Measurements from ENCODE around the gene CCDC70.

The CCDC70 gene

GRCh38 chr13:51856998-51857397 lies 4.8 kb upstream of the CCDC70 start:
- DNase-seq (ENCODE audit: low read depth in 2 of 2, low spot score in 1 of 2) = no peak

DNA sequence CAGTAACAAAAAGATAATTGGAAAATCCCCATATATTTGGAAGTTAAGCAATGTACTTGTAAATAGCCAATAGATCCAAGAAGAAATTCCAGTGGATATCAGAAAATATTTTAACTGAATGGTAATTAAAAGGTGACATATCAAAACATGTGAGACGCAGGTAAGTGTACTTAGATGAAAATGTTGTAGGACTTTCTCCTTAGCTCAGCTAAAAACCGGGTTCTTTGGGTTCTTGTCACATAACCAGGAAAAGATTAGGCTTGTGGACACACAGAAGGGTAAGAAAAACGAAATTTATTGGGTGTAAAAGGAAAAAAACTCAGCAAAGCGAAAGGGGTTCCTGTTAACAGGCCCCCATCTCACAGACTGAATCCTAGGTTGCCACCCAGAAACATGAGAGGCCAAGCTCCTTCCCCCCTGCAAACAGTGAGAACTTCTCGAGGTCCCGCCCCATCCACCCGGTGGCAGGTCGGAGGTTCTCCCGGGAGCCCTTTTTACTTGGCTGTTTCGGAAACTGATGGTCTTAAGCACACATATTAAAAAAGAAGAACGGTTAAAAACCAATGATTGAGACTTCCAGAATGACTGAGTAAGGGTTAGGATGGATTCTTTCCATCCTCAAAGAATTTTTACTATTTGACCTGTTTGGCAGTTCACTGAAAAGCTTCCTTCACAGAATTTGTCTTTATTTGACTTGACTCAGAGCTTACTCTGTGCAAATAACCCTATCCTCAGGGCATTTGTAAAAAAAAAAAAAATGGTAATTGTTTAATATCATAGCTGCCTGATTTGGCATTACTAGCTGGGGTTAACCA lies 3.1 kb upstream of the CCDC70 start:
- DNase-seq (ENCODE audit: low read depth in 2 of 2, low spot score in 1 of 2) = no peak

GRCh38 chr13:51862957-51863356 lies 1.2 kb downstream of the CCDC70 start:
- DNase-seq (ENCODE audit: low read depth in 2 of 2, low spot score in 1 of 2) = no peak

GRCh38 chr13:51865838-51866237 lies 4.1 kb downstream of the CCDC70 start:
- no peak for DNase-seq (ENCODE audit: low read depth in 2 of 2, low spot score in 1 of 2)

- no peak for DNase-seq (ENCODE audit: low read depth in 2 of 2, low spot score in 1 of 2)
Measured at GRCh38 chr13:51867062-51867461, 5.3 kb downstream of the CCDC70 start.

GRCh38 chr13:51869916-51870315 lies 8.1 kb downstream of the CCDC70 start:
- DNase-seq (ENCODE audit: low read depth in 2 of 2, low spot score in 1 of 2) = no peak

DNA sequence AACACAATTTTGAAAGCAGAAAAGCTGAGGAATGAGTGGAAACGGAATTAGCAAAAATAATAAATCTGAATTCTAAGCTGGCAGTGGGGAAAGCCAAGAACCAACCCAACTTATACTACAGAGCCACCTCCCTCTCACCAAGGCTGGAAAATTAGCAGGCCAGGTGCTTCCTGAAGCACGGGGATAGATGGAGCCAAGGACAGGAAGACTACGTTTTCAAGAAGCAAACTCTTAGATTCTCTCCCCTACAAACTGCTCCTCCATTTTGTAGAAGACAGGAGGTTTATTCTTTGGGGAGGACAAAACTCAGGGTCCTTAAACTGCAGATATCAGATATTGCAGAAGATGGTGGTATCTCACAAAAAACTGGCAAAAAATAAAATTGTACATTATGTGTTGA lies 8.8 kb downstream of the CCDC70 start:
- no peak for DNase-seq (ENCODE audit: low read depth in 2 of 2, low spot score in 1 of 2)

GRCh38 chr13:51873117-51873798 lies 11.5 kb downstream of the CCDC70 start:
- no peak for DNase-seq (ENCODE audit: low read depth in 2 of 2, low spot score in 1 of 2)

DNA sequence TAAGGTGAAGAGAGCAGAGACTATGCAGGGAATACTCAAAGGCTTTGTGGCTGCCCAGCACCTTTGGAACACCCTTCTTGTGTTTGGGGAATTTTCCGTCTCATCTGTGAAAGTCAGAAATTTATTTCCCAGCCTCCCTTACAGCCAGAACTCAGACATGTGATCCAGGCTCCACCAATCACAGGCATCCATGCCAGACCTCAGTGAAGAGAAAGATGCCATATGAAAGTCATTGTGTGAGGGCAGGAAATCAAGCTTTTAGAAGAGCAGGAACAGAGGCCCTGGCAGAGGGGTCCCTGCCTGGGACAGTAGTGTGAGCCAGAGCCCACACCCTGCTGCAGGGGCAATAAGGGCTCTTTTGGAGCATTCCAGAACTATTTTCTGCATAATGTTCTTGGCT lies 12.1 kb downstream of the CCDC70 start:
- DNase-seq (ENCODE audit: low read depth in 2 of 2, low spot score in 1 of 2) = no peak

- no peak for DNase-seq (ENCODE audit: low read depth in 2 of 2, low spot score in 1 of 2)
Measured at GRCh38 chr13:51874651-51875050, 12.9 kb downstream of the CCDC70 start.

DNA sequence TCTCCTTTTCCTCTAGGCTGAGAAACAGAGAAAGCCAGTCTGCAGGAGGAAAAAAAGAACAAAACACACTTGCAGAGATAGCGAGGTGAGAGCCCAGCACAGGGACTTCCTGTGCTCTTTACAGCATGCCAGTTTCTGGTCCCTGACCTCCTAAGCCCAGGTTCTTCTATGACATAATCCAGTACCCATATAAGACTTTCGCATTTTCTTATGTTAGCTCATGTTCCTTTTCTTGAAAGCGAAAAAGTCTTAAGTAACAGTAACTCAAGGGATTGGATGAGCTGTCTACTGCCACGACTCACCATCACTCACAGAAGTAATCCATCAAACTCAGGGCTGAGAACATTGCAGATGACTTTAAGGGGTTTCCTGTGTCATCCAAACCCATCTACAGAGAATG lies 17.4 kb downstream of the CCDC70 start:
- no peak for DNase-seq (ENCODE audit: low read depth in 2 of 2, low spot score in 1 of 2)

GRCh38 chr13:51881296-51881695 lies 19.5 kb downstream of the CCDC70 start:
- DNase-seq (ENCODE audit: low read depth in 2 of 2, low spot score in 1 of 2) = no peak

GRCh38 chr13:51882570-51883225 lies 20.9 kb downstream of the CCDC70 start:
- no peak for DNase-seq (ENCODE audit: low read depth in 2 of 2, low spot score in 1 of 2)

- DNase-seq (ENCODE audit: low read depth in 2 of 2, low spot score in 1 of 2) = no peak
Measured at GRCh38 chr13:51883226-51883600, 21.4 kb downstream of the CCDC70 start.

DNA sequence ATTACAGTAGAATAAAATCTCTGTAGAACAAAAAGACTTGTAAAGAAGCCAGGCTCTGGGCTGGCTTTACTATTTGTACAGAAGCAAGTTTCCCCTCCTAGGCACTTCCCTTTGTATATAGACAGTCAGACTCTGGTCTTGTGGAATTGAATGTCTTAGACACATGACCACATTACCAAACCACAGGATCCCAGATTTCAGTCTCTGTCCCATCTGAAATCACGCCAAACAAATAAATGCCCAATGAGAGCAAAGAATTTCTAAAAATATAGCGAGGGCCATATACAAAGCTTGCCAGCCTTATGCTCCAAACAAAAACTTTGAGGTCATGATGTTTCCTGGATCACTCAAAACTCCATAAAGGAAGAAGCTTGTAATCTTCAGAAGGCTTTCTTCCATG lies 23.9 kb downstream of the CCDC70 start:
- no peak for DNase-seq (ENCODE audit: low read depth in 2 of 2, low spot score in 1 of 2)

DNA sequence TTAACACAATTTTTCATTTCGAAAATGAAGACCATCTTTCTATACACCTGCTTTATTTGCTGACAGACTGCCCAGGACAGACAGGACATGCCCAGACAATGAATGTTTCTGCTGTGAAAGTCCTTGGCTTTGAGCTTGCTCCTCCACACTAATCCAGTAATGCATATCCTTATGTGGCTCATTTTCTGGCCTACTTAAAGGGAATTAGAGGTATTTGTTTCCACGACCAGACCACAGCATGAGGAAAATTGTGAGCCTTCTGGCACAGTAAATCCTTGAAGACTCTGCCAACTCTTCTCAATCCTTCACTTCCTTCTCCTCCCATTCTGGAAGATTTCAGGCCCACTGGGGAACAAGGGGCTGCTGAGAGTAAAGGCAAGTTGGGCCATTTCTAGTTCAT lies 25.7 kb downstream of the CCDC70 start:
- DNase-seq (ENCODE audit: low read depth in 2 of 2, low spot score in 1 of 2) = no peak

DNA sequence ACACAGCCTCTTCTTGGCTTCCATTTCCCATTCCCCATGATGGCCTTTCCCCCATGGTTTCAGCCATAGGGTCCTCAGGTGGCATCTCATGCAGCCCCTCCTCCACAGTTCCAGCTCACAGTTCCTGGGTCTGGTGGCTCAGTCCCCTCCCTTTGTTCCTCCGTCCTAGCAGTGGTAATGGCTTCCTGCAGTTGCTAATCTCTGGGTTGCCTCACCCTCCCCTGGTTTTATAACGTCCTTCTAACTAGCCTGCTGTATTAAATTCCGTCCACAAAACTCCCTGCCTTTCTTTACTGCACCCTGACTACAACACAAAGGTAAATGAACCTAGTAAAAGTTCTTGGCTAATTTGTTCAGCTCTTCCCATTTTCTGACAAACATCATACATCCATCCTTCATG lies 30.9 kb downstream of the CCDC70 start:
- DNase-seq (ENCODE audit: low read depth in 2 of 2, low spot score in 1 of 2) = no peak

DNA sequence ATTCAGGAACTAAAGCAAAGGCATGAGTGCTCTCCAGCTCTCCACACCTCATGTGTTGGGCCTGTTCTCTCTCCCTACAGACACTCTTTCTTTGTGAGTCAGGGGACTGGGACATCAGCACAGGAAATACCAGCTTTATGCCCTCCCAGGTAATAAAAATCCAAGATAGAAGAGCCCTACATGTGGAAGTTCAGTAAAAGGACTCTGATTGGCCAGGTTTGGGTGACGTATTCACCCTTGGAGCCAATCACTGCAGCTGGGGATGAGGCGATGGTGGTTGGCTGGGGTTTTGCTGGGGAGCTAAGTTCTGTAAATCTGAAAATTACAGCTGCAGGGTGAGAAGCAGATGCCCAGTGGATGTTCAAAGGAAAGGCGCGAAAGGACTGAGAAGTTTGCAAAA lies 32.5 kb downstream of the CCDC70 start:
- no peak for DNase-seq (ENCODE audit: low read depth in 2 of 2, low spot score in 1 of 2)

- no peak for DNase-seq (ENCODE audit: low read depth in 2 of 2, low spot score in 1 of 2)
Measured at GRCh38 chr13:51895906-51896888, 34.4 kb downstream of the CCDC70 start.

- DNase-seq (ENCODE audit: low read depth in 2 of 2, low spot score in 1 of 2) = no peak
Measured at GRCh38 chr13:51900471-51900870, 38.7 kb downstream of the CCDC70 start.

DNA sequence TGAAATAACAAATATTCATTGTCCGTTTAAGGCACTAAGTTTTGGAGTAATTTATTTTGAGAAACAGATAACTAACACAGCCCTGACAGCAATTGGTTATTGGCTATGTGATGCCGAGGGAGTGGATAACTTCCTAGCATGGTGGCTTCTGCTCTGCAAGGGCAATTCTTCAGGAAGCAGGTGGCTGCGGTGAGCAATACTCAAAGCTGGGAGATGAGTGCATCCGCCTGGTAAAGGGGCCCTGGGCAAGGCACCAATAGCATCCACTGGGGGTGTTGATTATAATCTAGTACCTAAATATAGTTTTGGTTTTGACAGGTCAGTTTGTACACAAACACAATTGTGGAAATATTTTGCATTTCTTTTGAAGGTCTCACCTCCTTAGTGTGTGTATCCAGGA lies 41.0 kb downstream of the CCDC70 start:
- no peak for DNase-seq (ENCODE audit: low read depth in 2 of 2, low spot score in 1 of 2)

Measured in stimulated activated CD8-positive, alpha-beta memory T cell treated with anti-CD3 and anti-CD28 coated beads, Interleukin-4, amount 100 ng/mL, for 1 hour (primary cell).